Erythroblast (primary cell): ENCODE measurements around the gene NBPF3.
"Not testable (repeated sequence)": the region's sequence is repeated elsewhere in the genome, so short reads cannot be mapped to it uniquely, and the experiment has no call there.

Experiments used
- DNase-seq, 2 experiments: peaks; one replicate each; lab custom pipeline; 2025; lab: John Stamatoyannopoulos, UW
- GATA1 ChIP-seq: IDR thresholded peaks from 2 replicates; pipeline ENCODE4 v1.6.1; 2011; ENCODE audit warnings: low read depth, mild to moderate bottlenecking, control low read depth, low read length, moderate library complexity
- POLR2A ChIP-seq: IDR thresholded peaks from 2 replicates; pipeline ENCODE4 v1.6.1; 2011; ENCODE audit warnings: mild to moderate bottlenecking, low read length

Gene NBPF3

GRCh38 chr1:21518774-21519455 lies 79.0 kb downstream of the NBPF3 start:
- TF ChIP-seq GATA1, result no peak
- TF ChIP-seq POLR2A, result no peak
- no peak for DNase-seq

GRCh38 chr1:21519486-21520070 lies 79.6 kb downstream of the NBPF3 start:
- not testable (repeated sequence) for DNase-seq

- DNase-seq, result no peak
These were observed 81.2 kb downstream of the NBPF3 start for GRCh38 chr1:21520899-21521716.

GRCh38 chr1:21521717-21522060 lies 81.8 kb downstream of the NBPF3 start:
- TF ChIP-seq GATA1 (no peak), POLR2A (no peak)
- DNase-seq, result no peak

More at GRCh38 chr1:21520899-21521716, 81.2 kb downstream of the NBPF3 start:
- TF ChIP-seq GATA1 (no peak), POLR2A (no peak)

GRCh38 chr1:21522525-21523038 lies 82.6 kb downstream of the NBPF3 start:
- no peak for TF ChIP-seq GATA1
- no peak for TF ChIP-seq POLR2A

GRCh38 chr1:21523297-21523813 lies 83.4 kb downstream of the NBPF3 start:
- no peak for TF ChIP-seq GATA1
- no peak for TF ChIP-seq POLR2A

More at GRCh38 chr1:21522525-21523038, 82.6 kb downstream of the NBPF3 start:
- DNase-seq, result no peak

GRCh38 chr1:21524220-21524619 lies 84.3 kb downstream of the NBPF3 start:
- DNase-seq, result no peak

More at GRCh38 chr1:21523297-21523813, 83.4 kb downstream of the NBPF3 start:
- DNase-seq, result no peak

GRCh38 chr1:21524686-21525339 lies 84.9 kb downstream of the NBPF3 start:
- DNase-seq, result no peak
- TF ChIP-seq POLR2A, result no peak
- TF ChIP-seq GATA1, result no peak

More at GRCh38 chr1:21524220-21524619, 84.3 kb downstream of the NBPF3 start:
- TF ChIP-seq GATA1 (no peak), POLR2A (no peak)

- TF ChIP-seq POLR2A (no peak), GATA1 (no peak)
- no peak for DNase-seq
These were observed 85.4 kb downstream of the NBPF3 start for GRCh38 chr1:21525340-21525717.

- TF ChIP-seq GATA1, result no peak
- TF ChIP-seq POLR2A, result no peak
- DNase-seq, result no peak
These were observed 86.5 kb downstream of the NBPF3 start for GRCh38 chr1:21526441-21526840.

- no peak for TF ChIP-seq POLR2A
- no peak for TF ChIP-seq GATA1
- DNase-seq, result peak in 1 of 2 experiments; percentile 28
These were observed 90.6 kb downstream of the NBPF3 start for GRCh38 chr1:21530368-21531016.

- TF ChIP-seq GATA1, result peak; percentile 63
- TF ChIP-seq POLR2A, result no peak
These were observed 91.3 kb downstream of the NBPF3 start for GRCh38 chr1:21531241-21531640.

GRCh38 chr1:21532496-21532895 lies 92.6 kb downstream of the NBPF3 start:
- DNase-seq, result no peak
- TF ChIP-seq GATA1 (no peak), POLR2A (no peak)

More at GRCh38 chr1:21531241-21531640, 91.3 kb downstream of the NBPF3 start:
- DNase-seq, result peak; percentile 85 to 94
